Activated CD8-positive, alpha-beta memory T cell treated with anti-CD3 and anti-CD28 coated beads, Interleukin-2, amount 50 U/mL, for 24 hours (primary cell): ENCODE data around the gene USP17L15.
"Not testable (repeated sequence)": the region's sequence is repeated elsewhere in the genome, so short reads cannot be mapped to it uniquely, and the experiment has no call there.

Experiments
- DNase-seq: peaks from one replicate; pipeline ENCODE4 v3.0.0-alpha.2; 2020; ENCODE audit errors: extremely low read depth

Gene USP17L15

GRCh38 chr4:9234085-9234484 lies at the start of gene USP17L15:
USP17L15 (plus strand) TSS chr4:9234385; CDS start chr4:9234385, 0 bp downstream.
- DNase-seq = not testable (repeated sequence)

GRCh38 chr4:9210357-9210756 lies 23.8 kb upstream of the USP17L15 start, which contains the start of gene USP17L10:
USP17L10 (plus strand) TSS chr4:9210657; CDS start chr4:9210657, 0 bp downstream.
- not testable (repeated sequence) for DNase-seq

GRCh38 chr4:9214701-9215100 lies 19.5 kb upstream of the USP17L15 start:
- not testable (repeated sequence) for DNase-seq

- not testable (repeated sequence) for DNase-seq
Measured at GRCh38 chr4:9215105-9215504, 19.1 kb upstream of the USP17L15 start, which contains the start of gene USP17L11. USP17L11 (plus strand) TSS chr4:9215405; CDS start chr4:9215405, 0 bp downstream.

- DNase-seq = not testable (repeated sequence)
Measured at GRCh38 chr4:9219852-9220251, 14.3 kb upstream of the USP17L15 start, which contains the start of gene USP17L12. USP17L12 (plus strand) TSS chr4:9220152; CDS start chr4:9220152, 0 bp downstream.

GRCh38 chr4:9224596-9224995 lies 9.6 kb upstream of the USP17L15 start, which contains the start of gene USP17L13:
USP17L13 (plus strand) TSS chr4:9224896; CDS start chr4:9224896, 0 bp downstream.
- not testable (repeated sequence) for DNase-seq

- not testable (repeated sequence) for DNase-seq
Measured at GRCh38 chr4:9230249-9230648, 3.9 kb upstream of the USP17L15 start.

- DNase-seq = not testable (repeated sequence)
Measured at GRCh38 chr4:9238461-9238860, 4.3 kb downstream of the USP17L15 start.

GRCh38 chr4:9243579-9243978 lies 9.4 kb downstream of the USP17L15 start, which contains the start of gene USP17L17:
USP17L17 (plus strand) TSS chr4:9243879; CDS start chr4:9243879, 0 bp downstream.
- DNase-seq = not testable (repeated sequence)

- DNase-seq = not testable (repeated sequence)
Measured at GRCh38 chr4:9247953-9248680, 13.9 kb downstream of the USP17L15 start, which contains the start of gene USP17L18. USP17L18 (plus strand) TSS chr4:9248630; CDS start chr4:9248630, 0 bp downstream.

- DNase-seq = not testable (repeated sequence)
Measured at GRCh38 chr4:9253078-9253477, 18.9 kb downstream of the USP17L15 start, which contains the start of gene USP17L19. USP17L19 (plus strand) TSS chr4:9253378; CDS start chr4:9253378, 0 bp downstream.

GRCh38 chr4:9257824-9258223 lies 23.6 kb downstream of the USP17L15 start, which contains the start of gene USP17L20:
USP17L20 (plus strand) TSS chr4:9258124; CDS start chr4:9258124, 0 bp downstream.
- DNase-seq = not testable (repeated sequence)

- not testable (repeated sequence) for DNase-seq
Measured at GRCh38 chr4:9262572-9262971, 28.4 kb downstream of the USP17L15 start, which contains the start of gene USP17L21. USP17L21 (plus strand) TSS chr4:9262872; CDS start chr4:9262872, 0 bp downstream.

GRCh38 chr4:9267319-9267718 lies 33.1 kb downstream of the USP17L15 start, which contains the start of gene USP17L22:
USP17L22 (plus strand) TSS chr4:9267619; CDS start chr4:9267619, 0 bp downstream.
- not testable (repeated sequence) for DNase-seq

GRCh38 chr4:9271719-9272118 lies 37.5 kb downstream of the USP17L15 start:
- DNase-seq = not testable (repeated sequence)
